ENCODE results near the gene CAMP. TPM values are rescaled to one million over a fixed set of nuclear protein-coding genes. Genes with fewer than 3 reads are reported as not detected.
"Not testable (repeated sequence)": the region's sequence is repeated elsewhere in the genome, so short reads cannot be mapped to it uniquely, and the experiment has no call there.

Gene CAMP
- total RNA-seq, 1 experiment from 2014 or later: not detected

DNA sequence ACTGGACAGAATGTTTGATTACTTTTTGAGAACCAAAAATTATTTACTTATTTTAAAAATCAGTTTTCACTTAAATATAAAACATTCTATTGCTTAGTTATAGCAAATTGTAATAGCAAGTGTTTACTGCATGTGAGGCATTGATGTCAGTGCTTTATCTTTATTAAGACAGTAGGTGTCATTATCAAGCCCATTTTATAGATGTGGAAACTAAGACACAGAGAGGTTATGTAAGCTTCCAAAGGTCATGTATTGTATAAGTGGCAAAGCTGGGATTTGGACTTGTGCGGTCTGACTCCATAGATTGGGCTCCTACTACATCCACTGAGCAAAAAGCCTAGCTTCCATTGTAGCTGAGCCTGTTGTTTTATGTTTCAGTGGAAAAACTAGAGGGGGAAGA lies 35.2 kb downstream of the CAMP start:
- peaks cover 39% of the 10 kb centered on the region for H3K36me3 ChIP-seq (replicated peaks; ENCODE audit: control insufficient read depth, insufficient read depth, low read length)

DNA sequence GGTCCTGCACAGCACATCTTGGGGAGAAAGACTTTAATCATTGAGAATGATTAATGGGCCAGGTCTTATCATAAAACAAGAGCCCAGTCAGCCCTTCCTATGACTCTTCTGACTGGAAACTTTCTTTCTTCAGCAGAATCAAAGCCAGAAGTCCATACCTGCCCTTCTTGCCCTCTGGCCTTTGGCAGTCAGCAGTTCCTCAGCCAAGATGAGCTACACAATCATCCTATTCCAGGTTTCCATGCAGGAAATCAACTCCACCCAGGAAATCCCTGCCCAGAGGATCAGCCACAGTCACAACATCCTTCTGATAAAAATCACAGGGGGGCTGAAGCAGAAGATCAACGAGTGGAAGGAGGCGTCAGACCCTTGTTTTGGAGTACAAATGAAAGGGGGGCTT lies 44.5 kb downstream of the CAMP start:
- Histone ChIP-seq H3K4me3 (ENCODE audit: insufficient read depth, low read depth, low read length) (no peak overlapping the region), H3K36me3 (replicated peaks; ENCODE audit: control insufficient read depth, insufficient read depth, low read length) (peaks cover 55% of the 10 kb centered on the region), H3K27me3 (ENCODE audit: control insufficient read depth, insufficient read depth, low read length) (no peaks in the 10 kb centered on the region)
- no peak for DNase-seq

More for the DNA sequence above, 35.2 kb downstream of the CAMP start:
- no peak for DNase-seq
- H3K27me3 ChIP-seq (ENCODE audit: control insufficient read depth, insufficient read depth, low read length): no peaks in the 10 kb centered on the region
- no peak overlapping the region for H3K4me3 ChIP-seq (ENCODE audit: insufficient read depth, low read depth, low read length)

DNA sequence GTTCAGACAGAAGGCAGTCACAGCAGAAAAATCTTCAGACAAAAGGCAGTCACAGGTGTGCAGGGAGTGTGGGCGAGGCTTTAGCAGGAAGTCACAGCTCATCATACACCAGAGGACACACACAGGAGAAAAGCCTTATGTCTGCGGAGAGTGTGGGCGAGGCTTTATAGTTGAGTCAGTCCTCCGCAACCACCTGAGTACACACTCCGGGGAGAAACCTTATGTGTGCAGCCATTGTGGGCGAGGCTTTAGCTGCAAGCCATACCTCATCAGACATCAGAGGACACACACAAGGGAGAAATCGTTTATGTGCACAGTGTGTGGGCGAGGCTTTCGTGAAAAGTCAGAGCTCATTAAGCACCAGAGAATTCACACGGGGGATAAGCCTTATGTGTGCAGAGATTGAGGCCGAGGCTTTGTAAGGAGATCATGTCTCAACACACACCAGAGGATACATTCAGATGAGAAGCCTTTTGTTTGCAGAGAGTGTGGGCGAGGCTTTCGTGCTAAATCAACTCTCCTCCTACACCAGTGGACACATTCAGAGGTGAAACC lies 45.2 kb downstream of the CAMP start:
- H3K4me3 ChIP-seq (ENCODE audit: insufficient read depth, low read depth, low read length): no peak overlapping the region
- H3K36me3 ChIP-seq (replicated peaks; ENCODE audit: control insufficient read depth, insufficient read depth, low read length): peaks cover 54% of the 10 kb centered on the region
- no peaks in the 10 kb centered on the region for H3K27me3 ChIP-seq (ENCODE audit: control insufficient read depth, insufficient read depth, low read length)
- no peak for DNase-seq

DNA sequence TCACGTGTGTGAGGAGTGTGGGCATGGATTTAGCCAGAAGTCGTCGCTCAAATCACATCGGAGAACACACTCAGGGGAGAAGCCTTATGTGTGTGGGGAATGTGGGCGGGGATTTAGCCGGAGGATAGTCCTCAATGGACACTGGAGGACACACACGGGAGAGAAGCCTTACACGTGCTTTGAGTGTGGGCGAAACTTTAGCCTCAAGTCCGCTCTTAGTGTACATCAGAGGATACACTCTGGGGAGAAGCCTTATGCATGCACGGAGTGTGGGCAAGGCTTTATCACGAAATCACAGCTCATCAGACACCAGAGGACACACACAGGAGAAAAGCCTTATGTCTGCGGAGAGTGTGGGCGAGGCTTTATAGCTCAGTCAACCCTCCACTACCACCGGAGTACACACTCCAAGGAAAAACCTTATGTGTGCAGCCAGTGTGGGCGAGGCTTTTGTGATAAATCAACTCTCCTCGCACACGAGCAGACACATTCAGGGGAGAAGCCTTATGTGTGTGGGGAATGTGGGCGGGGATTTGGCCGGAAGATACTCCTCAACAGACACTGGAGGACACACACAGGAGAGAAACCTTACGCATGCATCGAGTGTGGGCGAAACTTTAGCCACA lies 45.8 kb downstream of the CAMP start:
- no peaks in the 10 kb centered on the region for H3K27me3 ChIP-seq (ENCODE audit: control insufficient read depth, insufficient read depth, low read length)
- H3K4me3 ChIP-seq (ENCODE audit: insufficient read depth, low read depth, low read length): no peak overlapping the region
- H3K36me3 ChIP-seq (replicated peaks; ENCODE audit: control insufficient read depth, insufficient read depth, low read length): peaks cover 53% of the 10 kb centered on the region
- DNase-seq: no peak

DNA sequence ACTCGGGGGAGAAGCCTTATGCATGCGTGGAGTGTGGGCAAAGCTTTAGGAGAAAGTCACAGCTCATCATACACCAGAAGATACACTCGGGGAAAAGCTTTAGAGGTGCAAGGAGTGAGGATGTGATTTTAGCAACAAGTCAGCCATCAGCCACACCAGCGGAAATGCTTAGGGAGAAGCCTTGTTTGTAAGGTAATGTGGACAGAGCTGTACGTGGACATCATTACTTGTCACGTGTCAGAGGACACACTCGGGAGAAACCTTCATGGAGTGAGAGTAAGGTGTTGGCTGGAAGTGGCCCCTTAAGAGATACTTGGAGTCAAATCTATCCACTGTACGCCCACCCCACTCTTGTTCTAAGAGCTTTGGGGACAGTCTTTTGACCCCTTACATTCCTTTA lies 46.3 kb downstream of the CAMP start:
- H3K4me3 ChIP-seq (ENCODE audit: insufficient read depth, low read depth, low read length): no peak overlapping the region
- H3K27me3 ChIP-seq (ENCODE audit: control insufficient read depth, insufficient read depth, low read length): no peaks in the 10 kb centered on the region
- DNase-seq: no peak
- H3K36me3 ChIP-seq (replicated peaks; ENCODE audit: control insufficient read depth, insufficient read depth, low read length): peaks cover 53% of the 10 kb centered on the region

DNA sequence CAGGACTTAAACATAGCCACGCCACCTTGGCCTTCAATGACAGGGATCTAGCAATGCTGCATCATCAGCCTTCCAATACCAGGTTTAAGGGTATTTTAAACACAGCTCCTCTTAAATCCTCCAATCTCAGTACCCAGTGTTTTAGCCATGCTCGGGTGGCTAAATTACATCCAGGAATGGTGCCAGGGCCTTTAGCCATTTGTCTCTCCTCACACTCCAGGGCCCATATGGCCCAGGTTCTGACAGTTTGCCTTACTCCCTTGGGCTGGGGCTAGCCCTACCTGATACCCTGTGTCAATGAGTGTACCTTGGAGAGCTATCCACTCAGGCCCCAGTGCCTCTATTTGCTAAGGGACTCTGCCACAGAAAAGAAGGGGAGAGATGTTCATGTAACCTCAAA lies 47.0 kb downstream of the CAMP start:
- Histone ChIP-seq H3K27me3 (ENCODE audit: control insufficient read depth, insufficient read depth, low read length) (no peaks in the 10 kb centered on the region), H3K4me3 (ENCODE audit: insufficient read depth, low read depth, low read length) (no peak overlapping the region), H3K36me3 (replicated peaks; ENCODE audit: control insufficient read depth, insufficient read depth, low read length) (peaks cover 53% of the 10 kb centered on the region)

DNA sequence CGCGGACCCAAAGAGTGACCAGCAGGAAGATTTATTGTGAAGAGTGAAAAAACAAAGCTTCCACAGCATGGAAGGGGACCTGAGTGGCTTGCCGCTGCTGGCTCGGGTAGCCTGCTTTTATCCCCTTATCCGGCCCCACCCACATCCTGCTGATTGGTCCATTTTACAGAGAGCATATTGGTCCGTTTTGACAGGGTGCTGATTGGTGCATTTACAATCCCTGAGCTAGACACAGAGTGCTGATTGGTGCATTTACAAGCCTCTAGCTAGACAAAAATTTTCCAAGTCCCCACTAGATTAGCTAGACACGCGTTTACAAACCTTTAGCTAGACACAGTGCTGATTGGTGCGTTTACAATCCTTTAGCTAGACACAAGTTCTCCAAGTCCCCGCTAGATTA lies 47.9 kb downstream of the CAMP start:
- H3K27me3 ChIP-seq (ENCODE audit: control insufficient read depth, insufficient read depth, low read length); DNase-seq; H3K4me3 ChIP-seq (ENCODE audit: insufficient read depth, low read depth, low read length): not testable (repeated sequence)
- H3K36me3 ChIP-seq (replicated peaks; ENCODE audit: control insufficient read depth, insufficient read depth, low read length): peaks cover 46% of the 10 kb centered on the region

More for the DNA sequence above, 47.0 kb downstream of the CAMP start:
- no peak for DNase-seq

DNA sequence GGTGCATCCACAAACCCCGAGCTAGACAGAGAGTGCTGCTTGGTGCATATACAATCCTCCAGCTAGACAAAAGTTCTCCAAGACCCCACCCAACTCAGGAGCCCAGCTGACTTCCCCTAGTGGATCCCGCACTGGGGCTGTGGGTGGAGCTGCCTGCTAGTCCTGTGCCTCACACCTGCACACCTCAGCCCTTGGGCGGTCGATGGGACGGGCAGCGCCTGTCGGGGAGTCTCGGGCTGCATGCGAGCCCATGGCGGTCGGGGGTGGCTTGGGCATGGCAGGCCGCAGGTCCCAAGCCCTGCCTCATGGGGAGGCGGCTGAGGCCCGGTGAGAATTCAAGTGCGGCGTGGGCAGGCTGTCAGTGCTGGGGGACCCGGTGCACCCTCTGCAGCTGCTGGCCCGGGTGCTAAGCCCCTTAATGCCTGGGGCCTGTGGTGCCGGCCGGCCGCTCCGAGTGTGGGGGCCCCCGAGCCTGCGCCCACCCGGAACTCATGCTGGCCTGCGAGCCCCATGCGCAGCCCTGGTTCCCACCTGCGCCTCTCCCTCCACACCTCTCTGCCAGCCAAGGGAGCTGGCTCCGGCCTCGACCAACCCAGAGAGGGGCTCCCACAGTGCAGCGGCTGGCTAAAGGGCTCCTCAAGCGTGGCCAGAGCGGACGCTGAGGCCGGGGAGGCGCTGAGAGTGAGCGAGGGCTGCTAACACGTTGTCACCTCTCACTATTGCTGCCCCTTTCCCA lies 48.6 kb downstream of the CAMP start:
- peak; percentile 14 for DNase-seq
- peaks cover 42% of the 10 kb centered on the region for H3K36me3 ChIP-seq (replicated peaks; ENCODE audit: control insufficient read depth, insufficient read depth, low read length)
- H3K4me3 ChIP-seq (ENCODE audit: insufficient read depth, low read depth, low read length): no peak overlapping the region
- no peaks in the 10 kb centered on the region for H3K27me3 ChIP-seq (ENCODE audit: control insufficient read depth, insufficient read depth, low read length)

DNA sequence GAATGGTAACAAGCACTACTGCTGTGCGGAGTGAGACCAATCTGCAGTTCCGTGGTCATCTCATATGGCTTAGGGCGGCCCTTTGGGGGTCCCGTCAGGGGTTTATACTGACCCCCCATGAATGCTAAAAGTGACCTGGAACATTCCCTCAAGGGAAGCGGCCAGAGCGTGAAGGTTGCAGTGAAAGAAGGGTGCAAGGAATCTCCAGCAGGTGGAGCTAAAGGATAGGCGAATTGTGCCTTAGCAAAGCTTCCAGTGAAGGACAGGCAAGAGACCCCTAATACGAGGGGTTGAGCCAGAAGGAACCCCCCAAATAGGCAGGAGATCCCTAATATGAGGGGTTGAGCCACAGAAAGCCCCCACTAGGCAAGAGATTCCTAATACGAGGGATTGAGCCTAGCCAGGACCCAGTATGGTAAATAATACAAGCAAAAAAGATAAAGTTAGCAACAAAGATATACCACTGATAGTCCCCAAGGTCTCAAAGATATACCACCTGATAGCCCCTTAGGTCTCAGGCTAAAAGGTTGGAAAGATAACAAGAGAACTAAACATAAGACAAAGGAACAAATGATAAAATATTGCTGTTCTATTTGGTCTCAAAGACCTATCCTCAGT lies 50.4 kb downstream of the CAMP start:
- peak; percentile 86 for DNase-seq
- Histone ChIP-seq H3K4me3 (ENCODE audit: insufficient read depth, low read depth, low read length) (no peak overlapping the region), H3K27me3 (ENCODE audit: control insufficient read depth, insufficient read depth, low read length) (no peaks in the 10 kb centered on the region), H3K36me3 (replicated peaks; ENCODE audit: control insufficient read depth, insufficient read depth, low read length) (peaks cover 28% of the 10 kb centered on the region)

DNA sequence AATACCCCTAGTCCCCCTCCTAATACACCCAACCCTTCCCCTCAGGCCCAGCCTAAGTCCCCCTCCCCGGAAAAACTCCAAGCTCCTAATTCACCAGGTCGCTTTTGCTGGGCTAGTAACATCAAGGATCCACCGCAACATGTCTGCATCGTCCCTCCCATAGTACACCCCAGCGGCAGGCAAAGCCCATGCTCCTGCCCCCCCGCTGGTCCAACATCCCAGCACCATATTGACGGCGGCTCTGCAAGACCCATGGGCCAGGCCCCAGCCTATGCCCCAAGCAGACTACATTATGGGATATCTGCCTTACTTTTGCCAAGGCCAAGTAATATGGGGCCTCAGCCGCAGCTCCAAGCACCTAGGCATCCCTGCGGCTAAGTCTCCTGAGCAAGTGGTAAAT lies 51.2 kb downstream of the CAMP start:
- H3K27me3 ChIP-seq (ENCODE audit: control insufficient read depth, insufficient read depth, low read length): no peaks in the 10 kb centered on the region
- DNase-seq: no peak
- peaks cover 20% of the 10 kb centered on the region for H3K36me3 ChIP-seq (replicated peaks; ENCODE audit: control insufficient read depth, insufficient read depth, low read length)
- H3K4me3 ChIP-seq (ENCODE audit: insufficient read depth, low read depth, low read length): no peak overlapping the region

Other genes starting within 250 kb of the CAMP start
- 95.1 and 123 TPM in 2 replicates for gene MAP4, start 207.1 kb upstream of the CAMP start, total RNA-seq (2014; rRNA removed; shearing (Covaris generic))
- 72.3 and 79.1 TPM in 2 replicates for gene CDC25A, start 35.1 kb upstream of the CAMP start, total RNA-seq (2014; rRNA removed; shearing (Covaris generic))
- gene ZNF589, start 17.6 kb downstream of the CAMP start, total RNA-seq (2014; rRNA removed; shearing (Covaris generic)): 42.6 and 47.4 TPM in 2 replicates
- gene NME6, start 77.9 kb downstream of the CAMP start, total RNA-seq (2014; rRNA removed; shearing (Covaris generic)): 24.2 and 29.7 TPM in 2 replicates
- gene SPINK8, start 110.2 kb downstream of the CAMP start, total RNA-seq (2014; rRNA removed; shearing (Covaris generic)): not detected in 2 replicates
- gene FBXW12, start 148.7 kb downstream of the CAMP start, total RNA-seq (2014; rRNA removed; shearing (Covaris generic)): 0.07 and 0.67 TPM in 2 replicates
- 46.5 and 65.7 TPM in 2 replicates for gene PLXNB1, start 206.6 kb downstream of the CAMP start, total RNA-seq (2014; rRNA removed; shearing (Covaris generic))
- 51.4 and 59.1 TPM in 2 replicates for gene CCDC51, start 216.6 kb downstream of the CAMP start, total RNA-seq (2014; rRNA removed; shearing (Covaris generic))
- gene TMA7, start 216.8 kb downstream of the CAMP start, total RNA-seq (2014; rRNA removed; shearing (Covaris generic)): 222 and 264 TPM in 2 replicates
- gene ATRIP, start 223.2 kb downstream of the CAMP start, total RNA-seq (2014; rRNA removed; shearing (Covaris generic)): 13.4 and 18.5 TPM in 2 replicates

Data from H7 (cell line).